Aorta (tissue), 5 donors: Measurements from ENCODE around the gene KCNJ15. TPM values are rescaled to one million over a fixed set of nuclear protein-coding genes. Genes with fewer than 3 reads are reported as not detected.
A peak's percentile ranks its signal among the peaks of the same experiment; 100 is the strongest.

Experiments used
- ATAC-seq: fragments of 200-7000 bp; cut with Tn5 transposase; one replicate; pipeline ENCODE4 v1.9.1; 2022; ENCODE audit warnings: moderate library complexity; ENCODE audit not compliant: low FRiP score
- DNase-seq, 2 donors: peaks; one replicate each; pipeline ENCODE4 v3.0.0-alpha.2; 2020
- H3K27ac ChIP-seq, 2 donors: one replicate each; pipeline ENCODE4 v1.5.1; 2013; ENCODE audit warnings: low read length in 2 of 2, mild to moderate bottlenecking in 2 of 2, moderate library complexity in 2 of 2, control low read depth in 1 of 2, inconsistent platforms in 1 of 2, low read depth in 1 of 2
- H3K27me3 ChIP-seq, 2 donors: one replicate each; pipeline ENCODE4 v1.6.1; 2013; ENCODE audit warnings: control low read depth in 1 of 2, low read length in 1 of 2, mild to moderate bottlenecking in 1 of 2, moderate library complexity in 1 of 2; ENCODE audit not compliant: insufficient read depth in 2 of 2, control insufficient read depth in 1 of 2
- H3K36me3 ChIP-seq, 2 donors: one replicate each; pipeline ENCODE4 v1.6.1; 2013; ENCODE audit warnings: control low read depth in 1 of 2, low read length in 1 of 2, mild to moderate bottlenecking in 1 of 2; ENCODE audit not compliant: insufficient read depth in 2 of 2, control insufficient read depth in 1 of 2
- H3K4me1 ChIP-seq, 2 donors: one replicate each; pipeline ENCODE4 v1.6.1; 2013; ENCODE audit warnings: low read length in 2 of 2, control low read depth in 1 of 2, mild to moderate bottlenecking in 1 of 2, moderate library complexity in 1 of 2; ENCODE audit not compliant: insufficient read depth in 2 of 2, control insufficient read depth in 1 of 2
- H3K4me3 ChIP-seq, 2 donors: one replicate each; pipeline ENCODE4 v1.5.1; 2013; ENCODE audit warnings: low read length in 2 of 2, control low read depth in 1 of 2, mild to moderate bottlenecking in 1 of 2
- H3K9me3 ChIP-seq: one replicate; pipeline ENCODE4 v1.6.1; 2013; ENCODE audit warnings: mild to moderate bottlenecking, low read length; ENCODE audit not compliant: control insufficient read depth
- WGBS, 2 donors: extraction: QIAGEN DNeasy Blood & Tissue Kit; methylation state at CpG; one replicate each; pipeline ENCODE4 v1.1.7; 2013; 5-methylcytosine and 5-hydroxymethylcytosine counted together
- intact Hi-C, 2 donors: fragments of 100-400 bp; cut with DNase I; formaldehyde crosslinking; loops; one replicate each; pipeline versions ENCODE4 v1.14.2 to v1.15.0; 2022
- polyA plus RNA-seq, 2 donors: library from polyadenylated mRNA; stranded (reverse); fragments of 200-250 nt; gene quantifications; one replicate each; pipeline ENCODE4 v1.2.3, GENCODE V29; 2013
- total RNA-seq, 2 donors: library from RNA; stranded (reverse); fragmentation: NEBNext Ultra II Directional; extraction: Animal tissue kit (Norgen Biotek cat#: 25700); gene quantifications; one replicate each; pipeline ENCODE4 v1.2.1, GENCODE V29; 2021
- donor health status: healthy with polysubstance abuse.
- donor health status: Bipolar disorder and iron deficiency.
- donor health status: DM: no; HTN: no; CAD: no.
- donor health status: DM: no; HTN: no; CAD: no.
- donor health status: DM: yes; HTN: yes; CAD: no.

Gene KCNJ15
- total and polyA plus RNA-seq, 4 donors, result 0.05 to 2.7 (median 1.5) TPM

DNA sequence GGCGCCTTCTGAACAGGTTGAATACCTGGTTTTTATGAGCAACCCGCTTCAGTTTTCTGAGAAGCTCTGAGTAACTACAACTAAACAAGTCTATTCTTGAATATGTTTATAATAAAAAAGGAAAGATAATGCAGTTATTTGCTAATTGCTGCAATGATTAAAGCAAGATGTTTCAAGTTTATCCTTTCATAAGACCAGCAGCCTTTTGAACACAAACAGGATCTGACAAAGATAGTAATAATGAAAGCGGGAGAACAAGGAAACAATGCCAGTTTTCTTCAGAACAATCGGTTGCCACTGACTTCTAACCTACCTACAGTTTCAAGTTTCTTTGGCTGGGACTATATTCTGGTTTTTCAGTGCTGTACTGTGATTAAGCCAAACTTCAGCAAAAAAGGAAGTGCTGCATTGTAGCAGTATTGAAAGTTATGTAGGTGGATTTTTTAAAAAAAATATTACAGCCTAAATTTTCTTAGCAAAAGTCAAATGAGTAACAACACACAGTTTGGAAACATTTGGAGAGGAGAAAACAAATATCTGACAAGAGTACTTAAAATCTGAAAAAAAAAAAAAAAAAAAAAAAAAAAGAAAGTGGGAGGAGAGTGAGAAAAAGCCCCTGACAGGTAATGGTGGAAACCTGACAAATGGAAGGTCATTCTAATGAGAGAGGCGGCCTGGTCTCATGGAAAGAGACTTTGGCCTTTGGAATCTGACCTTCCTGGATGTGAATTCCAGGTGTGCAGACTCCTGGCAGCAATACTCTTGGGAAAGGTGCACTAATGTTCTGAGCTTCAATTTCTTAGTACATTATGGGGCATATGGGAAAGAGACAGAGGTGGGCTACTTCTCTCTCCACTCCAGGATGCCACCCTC is 11.4 kb downstream of the KCNJ15 start:
- no peaks in the 10 kb centered on the region for H3K9me3 ChIP-seq
- intact Hi-C loops, result no loop called here
- no peak overlapping the region for H3K4me3 ChIP-seq
- DNase-seq (no peak), ATAC-seq (no peak)
- WGBS, 2 donors, result 67 to 68% methylated on average over 5 of the region's 5 CpGs
- H3K36me3 ChIP-seq, result no peaks in the 10 kb centered on the region
- no peaks in the 10 kb centered on the region for H3K27me3 ChIP-seq
- no peak overlapping the region for H3K27ac ChIP-seq
- H3K4me1 ChIP-seq, result peaks cover 2 to 8% of the 10 kb centered on the region in 2 donors

DNA sequence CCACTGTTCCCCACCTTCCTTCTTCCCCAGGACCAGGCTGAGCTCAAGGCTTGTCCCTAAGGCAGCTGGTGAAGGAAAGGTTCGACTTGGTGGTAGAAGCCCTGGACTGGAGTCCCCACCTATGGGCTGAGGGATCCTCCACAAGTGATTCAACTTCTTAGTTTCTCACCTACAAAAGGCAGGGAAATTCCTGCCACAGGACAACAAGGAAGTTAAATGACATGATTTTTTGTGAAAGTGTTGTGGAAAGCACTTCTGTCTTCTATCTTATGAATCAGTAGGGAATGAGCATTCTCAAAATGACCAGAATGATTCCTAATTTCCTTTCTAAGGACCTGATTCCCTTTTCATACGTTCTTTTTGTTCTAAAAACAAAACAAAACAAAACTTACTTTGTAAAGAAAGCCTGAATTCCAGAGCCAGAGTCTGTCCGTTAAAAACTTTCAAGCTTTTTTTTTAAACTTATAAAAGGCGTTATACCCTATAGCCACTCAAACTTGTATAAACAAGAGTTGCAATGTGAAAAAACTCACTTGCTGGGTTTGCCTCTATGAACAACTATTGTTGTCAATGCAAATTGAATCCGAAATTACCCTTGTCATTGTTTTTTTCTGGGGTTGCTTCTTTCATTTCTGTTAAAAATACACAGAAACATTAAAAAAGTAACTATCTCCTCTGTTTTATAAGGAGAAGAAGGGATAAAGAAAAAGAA is 12.2 kb downstream of the KCNJ15 start:
- Histone ChIP-seq H3K27me3 (no peaks in the 10 kb centered on the region), H3K27ac (no peak overlapping the region), H3K9me3 (no peaks in the 10 kb centered on the region), H3K36me3 (no peaks in the 10 kb centered on the region), H3K4me1 (peaks cover 2 to 8% of the 10 kb centered on the region in 2 donors), H3K4me3 (no peak overlapping the region)
- DNase-seq (no peak), ATAC-seq (no peak)
- intact Hi-C loops, result no loop called here
- 38 to 44% methylated on average over 5 of the region's 5 CpGs for WGBS, 2 donors

DNA sequence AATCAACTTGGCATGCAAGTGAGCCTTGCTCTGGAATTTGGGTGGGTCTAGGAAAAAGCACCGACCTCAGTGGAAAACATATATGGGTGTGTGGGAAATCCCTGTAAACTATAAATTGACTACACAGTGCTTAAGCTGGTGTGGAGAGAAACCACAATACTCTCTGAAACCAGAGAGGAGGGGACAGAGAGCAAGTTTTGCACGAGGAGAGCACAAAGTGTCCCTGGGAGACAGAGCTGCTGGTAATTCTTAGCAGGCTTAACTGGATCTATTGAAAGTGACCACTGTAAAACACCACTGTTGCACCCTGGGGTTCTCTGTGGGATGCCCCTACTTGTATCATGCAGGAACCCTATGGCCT is 12.8 kb downstream of the KCNJ15 start:
- Histone ChIP-seq H3K27ac (no peak overlapping the region), H3K36me3 (no peaks in the 10 kb centered on the region), H3K27me3 (no peaks in the 10 kb centered on the region), H3K4me3 (no peak overlapping the region), H3K4me1 (peaks cover 2 to 8% of the 10 kb centered on the region in 2 donors), H3K9me3 (no peaks in the 10 kb centered on the region)
- DNase-seq (no peak), ATAC-seq (no peak)
- 4 to 12% methylated on average over 2 of the region's 2 CpGs for WGBS, 2 donors
- intact Hi-C loops, result no loop called here

DNA sequence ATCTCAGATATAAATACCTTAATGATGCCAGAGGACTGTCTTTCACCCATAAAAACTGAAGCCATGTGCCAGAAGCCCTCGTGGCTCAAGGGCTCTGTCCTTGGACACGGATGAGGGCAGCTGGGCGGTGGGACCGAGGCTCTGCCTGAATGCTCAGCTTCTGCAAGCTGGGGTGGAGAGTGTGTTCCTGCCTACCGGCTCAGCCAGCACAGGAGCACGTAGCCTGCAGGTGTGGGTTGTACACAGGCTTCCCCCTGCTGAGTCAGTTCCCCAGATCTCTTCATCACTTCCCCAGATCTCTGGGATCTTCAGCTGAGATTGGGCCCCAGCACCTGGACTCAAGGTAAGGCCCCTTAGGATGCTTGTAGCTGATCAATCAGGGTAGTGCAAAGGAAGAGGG is 15.4 kb downstream of the KCNJ15 start:
- ATAC-seq, result no peak
- Histone ChIP-seq H3K27me3 (no peaks in the 10 kb centered on the region), H3K4me3 (no peak overlapping the region), H3K27ac (no peak overlapping the region), H3K4me1 (peaks cover 0 to 2% of the 10 kb centered on the region in 2 donors), H3K36me3 (no peaks in the 10 kb centered on the region), H3K9me3 (no peaks in the 10 kb centered on the region)
- intact Hi-C loops, result no loop called here
- no peak for DNase-seq
- WGBS, 2 donors, result 68 to 75% methylated on average over 6 of the region's 6 CpGs

DNA sequence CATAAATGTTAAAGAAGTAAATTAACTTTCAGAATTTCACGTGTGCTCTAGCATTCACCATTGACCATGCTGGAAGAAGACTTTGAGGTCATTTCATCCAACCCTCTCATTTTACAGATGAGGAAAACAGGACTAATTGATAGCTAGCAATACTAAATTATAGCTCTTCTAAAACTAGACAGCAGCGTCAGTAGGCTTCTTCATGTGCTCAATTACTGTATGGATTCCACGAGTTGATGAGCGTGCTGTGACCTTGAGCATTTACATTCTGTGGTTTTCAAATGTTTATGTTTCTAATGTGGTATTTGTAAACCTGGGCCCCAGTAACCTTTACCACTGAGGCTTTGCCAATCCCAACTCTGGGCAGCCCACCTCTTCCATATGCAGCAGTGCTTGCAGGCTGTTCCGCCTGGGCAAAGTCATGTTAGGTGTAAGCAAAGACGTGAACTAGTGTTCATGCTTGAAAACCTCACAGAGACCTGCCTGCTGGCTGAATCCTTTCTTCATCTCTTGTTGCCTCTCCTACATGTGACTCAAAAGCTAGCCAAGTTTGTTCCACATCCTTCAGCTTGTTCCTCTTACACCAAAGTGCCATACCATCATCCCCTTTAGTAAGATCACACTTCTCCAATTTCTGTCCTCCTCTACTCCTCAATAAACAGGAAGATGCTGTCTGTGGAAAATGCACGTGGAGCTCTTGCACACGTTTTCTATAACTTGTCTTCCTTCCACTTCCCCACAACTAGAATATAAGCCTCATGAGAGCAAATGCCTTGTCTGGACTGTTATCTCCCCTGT is 17.2 kb downstream of the KCNJ15 start:
- DNase-seq (no peak), ATAC-seq (no peak)
- no peaks in the 10 kb centered on the region for H3K36me3 ChIP-seq
- intact Hi-C loops, result no loop called here
- H3K27me3 ChIP-seq, result no peaks in the 10 kb centered on the region
- H3K9me3 ChIP-seq, result no peaks in the 10 kb centered on the region
- no peak overlapping the region for H3K27ac ChIP-seq
- peaks cover 0 to under 1% of the 10 kb centered on the region in 2 donors for H3K4me1 ChIP-seq
- no peak overlapping the region for H3K4me3 ChIP-seq
- WGBS, 2 donors, result 91 to 92% methylated on average over 8 of the region's 8 CpGs

DNA sequence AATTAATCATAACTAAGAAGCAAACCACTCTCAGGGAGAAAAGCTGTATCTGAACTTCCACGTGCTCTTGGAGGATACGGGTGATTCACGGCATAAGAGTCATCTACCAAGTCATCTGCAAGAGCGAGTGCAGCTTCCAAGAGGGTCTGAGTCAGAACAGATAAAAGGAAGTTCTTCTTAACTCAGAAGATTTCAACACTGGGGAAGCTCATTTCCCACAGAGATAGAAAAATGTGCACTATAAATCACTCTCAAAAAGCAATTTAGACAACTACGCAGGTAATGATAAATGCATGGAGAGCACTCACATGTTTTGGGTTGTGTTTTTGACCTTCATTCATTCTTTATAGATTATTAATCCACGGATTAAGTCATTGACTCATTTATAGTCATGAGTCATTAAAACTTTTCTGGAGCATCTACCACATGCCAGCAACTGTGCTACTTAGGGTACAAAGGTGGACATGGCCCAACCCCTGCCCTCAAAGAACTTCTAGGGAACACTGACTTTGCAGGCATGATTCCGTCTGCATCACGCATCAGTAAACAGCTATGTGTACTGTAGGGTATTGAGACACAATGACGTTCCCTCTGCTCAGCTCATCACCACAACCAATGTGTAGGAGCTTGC is 20.8 kb downstream of the KCNJ15 start:
- Histone ChIP-seq H3K9me3 (no peaks in the 10 kb centered on the region), H3K4me3 (no peak overlapping the region), H3K4me1 (no peaks in the 10 kb centered on the region), H3K27ac (no peak overlapping the region), H3K36me3 (no peaks in the 10 kb centered on the region), H3K27me3 (no peaks in the 10 kb centered on the region)
- intact Hi-C loops, result no loop called here
- DNase-seq, result peak in 1 of 2 donors; percentile 74
- 78 to 82% methylated on average over 9 of the region's 9 CpGs for WGBS, 2 donors
- ATAC-seq, result peak; percentile 93

DNA sequence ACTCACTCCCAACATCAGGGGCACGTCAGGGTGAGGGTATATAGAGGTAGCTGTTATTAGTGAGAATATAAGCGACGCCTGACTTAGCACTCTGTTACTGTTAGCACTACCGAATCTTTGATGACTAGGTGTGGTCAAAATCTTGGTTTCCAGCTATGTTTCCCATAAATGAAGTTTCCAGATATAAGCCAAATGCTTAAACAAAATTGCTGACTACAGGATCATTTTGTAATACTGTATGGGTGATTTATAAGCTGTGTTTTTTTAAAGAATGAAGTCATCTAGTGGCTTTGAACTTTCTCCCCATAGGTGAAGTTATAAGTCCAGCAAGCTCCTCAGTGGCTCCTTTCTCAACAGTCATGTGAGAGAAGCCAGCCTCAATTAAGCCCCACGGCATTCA is 23.7 kb downstream of the KCNJ15 start:
- Histone ChIP-seq H3K27ac (no peak overlapping the region), H3K4me1 (no peaks in the 10 kb centered on the region), H3K9me3 (no peaks in the 10 kb centered on the region), H3K27me3 (no peaks in the 10 kb centered on the region), H3K4me3 (no peak overlapping the region), H3K36me3 (no peaks in the 10 kb centered on the region)
- no peak for ATAC-seq
- no peak for DNase-seq
- whole genome bisulfite sequencing, 2 donors, result 86 to 87% methylated on average over 5 of the region's 5 CpGs
- intact Hi-C loops, result no loop called here

DNA sequence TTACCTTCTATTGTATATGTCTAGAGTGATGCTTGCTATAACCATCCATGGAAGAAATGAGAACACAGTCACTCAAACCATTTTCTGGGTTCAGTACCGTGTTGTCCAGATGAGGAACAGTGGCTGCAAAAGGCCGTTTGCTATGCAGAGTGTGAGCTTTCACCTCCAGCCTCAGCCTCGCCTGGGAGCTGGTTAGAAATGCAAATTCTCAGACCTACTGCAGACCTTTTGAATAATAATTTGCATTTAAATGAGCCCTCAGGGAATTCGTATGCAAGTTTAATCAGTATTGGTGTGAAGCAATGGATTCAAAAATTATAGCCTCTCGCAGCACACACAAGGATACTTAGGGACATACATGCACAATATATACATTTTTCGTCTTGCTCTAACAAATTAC is 24.1 kb downstream of the KCNJ15 start:
- DNase-seq, result no peak
- Histone ChIP-seq H3K27ac (no peak overlapping the region), H3K4me3 (no peak overlapping the region), H3K27me3 (no peaks in the 10 kb centered on the region), H3K4me1 (no peaks in the 10 kb centered on the region), H3K36me3 (no peaks in the 10 kb centered on the region), H3K9me3 (no peaks in the 10 kb centered on the region)
- intact Hi-C loops, result no loop called here
- 56 to 64% methylated on average over 6 of the region's 6 CpGs for WGBS, 2 donors
- ATAC-seq, result no peak
